Brain microvascular endothelial cell (primary cell): ENCODE measurements around the gene PHF11.

Experiments used
- DNase-seq: peaks from one replicate; pipeline ENCODE4 v3.0.0-alpha.2; 2020
- H3K27ac ChIP-seq: fragments of 250-450 bp; sonication (Bioruptor Pico); 2 replicates; pipeline ENCODE4 v1.5.1; 2020; ENCODE audit warnings: mild to moderate bottlenecking, moderate library complexity
- H3K27me3 ChIP-seq: fragments of 250-450 bp; sonication (Bioruptor Pico); replicated peaks from 2 replicates; pipeline ENCODE4 v1.5.1; 2020; ENCODE audit warnings: mild to moderate bottlenecking
- H3K36me3 ChIP-seq: fragments of 250-450 bp; sonication (Bioruptor Pico); replicated peaks from 2 replicates; pipeline ENCODE4 v1.5.1; 2020; ENCODE audit warnings: mild to moderate bottlenecking
- H3K4me3 ChIP-seq: 2 replicates; pipeline ENCODE4 v1.5.1; 2011; ENCODE audit warnings: low read depth, mild to moderate bottlenecking, control low read depth, low read length, moderate library complexity
- CTCF ChIP-seq: IDR thresholded peaks from 2 replicates; pipeline ENCODE4 v1.5.1; 2011; ENCODE audit warnings: low read depth, mild to moderate bottlenecking, moderate library complexity, low read length, control low read depth, inconsistent platforms; ENCODE audit errors: missing control alignments
- in situ Hi-C: cut with HindIII; loops from 2 replicates; pipeline ENCODE4 v1.10.0; 2017; ENCODE audit warnings: low sequenced_read_pairs, low pct_ligation_motif_present

The PHF11 gene

GRCh38 chr13:49521224-49521623, 25.5 kb downstream of the PHF11 start:
- no peak for DNase-seq
- Histone ChIP-seq H3K4me3 (no peak overlapping the region), H3K36me3 (peaks cover 3% of the 10 kb centered on the region), H3K27ac (no peak overlapping the region), H3K27me3 (no peaks in the 10 kb centered on the region)
- in situ Hi-C loops: no loop called here
- TF ChIP-seq CTCF: no peak

- no peak for TF ChIP-seq CTCF
- no peak overlapping the region for H3K27ac ChIP-seq
- in situ Hi-C loops: no loop called here
- DNase-seq: no peak
- no peak overlapping the region for H3K4me3 ChIP-seq
- no peaks in the 10 kb centered on the region for H3K27me3 ChIP-seq
- H3K36me3 ChIP-seq: peaks cover 3% of the 10 kb centered on the region
Observed at GRCh38 chr13:49524740-49525501, 29.2 kb downstream of the PHF11 start.

GRCh38 chr13:49527123-49527522, 31.4 kb downstream of the PHF11 start:
- no peak for DNase-seq
- H3K27me3 ChIP-seq: no peaks in the 10 kb centered on the region
- no peak overlapping the region for H3K4me3 ChIP-seq
- TF ChIP-seq CTCF: no peak
- in situ Hi-C loops: no loop called here
- H3K36me3 ChIP-seq: peaks cover 1% of the 10 kb centered on the region
- no peak overlapping the region for H3K27ac ChIP-seq

GRCh38 chr13:49528161-49528560, 32.4 kb downstream of the PHF11 start:
- Histone ChIP-seq H3K4me3 (no peak overlapping the region), H3K36me3 (no peaks in the 10 kb centered on the region), H3K27me3 (no peaks in the 10 kb centered on the region), H3K27ac (no peak overlapping the region)
- DNase-seq: no peak
- in situ Hi-C loops: no loop called here
- no peak for TF ChIP-seq CTCF

GRCh38 chr13:49530457-49530856, 34.7 kb downstream of the PHF11 start:
- Histone ChIP-seq H3K27me3 (no peaks in the 10 kb centered on the region), H3K36me3 (no peaks in the 10 kb centered on the region), H3K4me3 (no peak overlapping the region), H3K27ac (no peak overlapping the region)
- in situ Hi-C loops: no loop called here
- no peak for DNase-seq
- TF ChIP-seq CTCF: no peak

GRCh38 chr13:49532593-49532992, 36.8 kb downstream of the PHF11 start:
- DNase-seq: no peak
- no peaks in the 10 kb centered on the region for H3K36me3 ChIP-seq
- no peak overlapping the region for H3K4me3 ChIP-seq
- H3K27me3 ChIP-seq: no peaks in the 10 kb centered on the region
- H3K27ac ChIP-seq: no peak overlapping the region
- in situ Hi-C loops: no loop called here
- no peak for TF ChIP-seq CTCF
